ENCODE data around the gene OR6A2.

The OR6A2 gene

DNA sequence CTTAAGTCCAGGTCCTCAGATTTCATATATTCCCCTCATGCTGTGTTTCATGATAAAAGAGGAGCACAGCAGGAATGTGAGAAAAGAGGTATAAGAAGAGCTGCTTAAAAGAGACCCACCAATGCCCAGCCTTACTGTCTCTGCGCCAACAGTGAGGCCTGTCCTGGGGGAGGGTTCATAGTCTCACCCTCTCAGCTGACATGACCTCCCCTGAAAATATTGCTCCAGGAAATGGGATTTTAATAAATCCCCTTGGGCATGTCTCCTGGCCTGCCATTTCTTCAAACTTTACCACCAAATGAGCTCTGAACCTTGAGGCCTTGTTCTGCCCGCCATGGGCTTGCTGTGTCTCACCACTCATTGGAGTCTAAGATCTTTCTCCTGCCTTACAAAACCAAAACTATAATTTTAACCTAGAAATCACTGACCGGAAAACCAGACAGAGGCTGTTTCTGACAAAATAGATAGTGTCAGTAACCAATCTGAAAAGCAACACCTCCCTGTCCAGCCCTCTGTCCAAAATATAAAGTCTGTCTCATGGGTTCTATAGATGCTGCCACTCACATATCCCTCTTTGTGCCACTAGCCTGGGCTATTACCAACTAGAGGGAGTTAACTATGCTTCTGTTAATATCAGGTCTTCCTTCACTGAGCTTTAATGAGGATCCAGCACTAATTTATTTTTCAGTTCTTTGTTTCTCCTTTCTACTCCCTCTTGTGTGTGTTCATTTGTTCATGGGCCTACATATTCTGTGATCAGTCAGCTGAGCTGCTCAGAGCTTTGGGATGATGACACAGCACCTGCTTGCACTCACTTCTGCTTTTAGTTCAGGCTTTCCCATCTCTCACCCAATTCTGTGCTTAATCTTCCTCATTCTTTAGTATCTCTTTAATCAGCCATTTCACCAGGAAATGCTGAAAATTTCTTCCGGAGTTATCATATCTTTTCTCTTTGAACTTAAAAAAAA lies 27.3 kb downstream of the OR6A2 start, which contains the start of gene OR2AG2:
OR2AG2 (minus strand) TSS at position 51 of the 968 bp plus-strand sequence. CDS start 3,019 bp downstream, outside the sequence.
- Histone ChIP-seq H3K4me1 (no peaks in the 10 kb centered on the region), H3K9ac (no peak within 1 kb of the TSS), H3K9me3 (ENCODE audit: control insufficient read depth, low read length) (no peaks in the 10 kb centered on the region), H3K27me3 (ENCODE audit: control insufficient read depth, insufficient read depth, low read length) (no peaks in the 10 kb centered on the region), H3K36me3 (ENCODE audit: control insufficient read depth, insufficient read depth, low read length) (no peaks in the 10 kb centered on the region), H3K4me2 (ENCODE audit: low read length) (no peak within 1 kb of the TSS), H3K79me2 (no peaks in the 10 kb centered on the region), H3K27ac (no peak within 1 kb of the TSS), H2AFZ (no peak within 1 kb of the TSS), H3K4me3 (ENCODE audit: low read depth, low read length) (no peak within 1 kb of the TSS)
- TF ChIP-seq, protein P1, sequence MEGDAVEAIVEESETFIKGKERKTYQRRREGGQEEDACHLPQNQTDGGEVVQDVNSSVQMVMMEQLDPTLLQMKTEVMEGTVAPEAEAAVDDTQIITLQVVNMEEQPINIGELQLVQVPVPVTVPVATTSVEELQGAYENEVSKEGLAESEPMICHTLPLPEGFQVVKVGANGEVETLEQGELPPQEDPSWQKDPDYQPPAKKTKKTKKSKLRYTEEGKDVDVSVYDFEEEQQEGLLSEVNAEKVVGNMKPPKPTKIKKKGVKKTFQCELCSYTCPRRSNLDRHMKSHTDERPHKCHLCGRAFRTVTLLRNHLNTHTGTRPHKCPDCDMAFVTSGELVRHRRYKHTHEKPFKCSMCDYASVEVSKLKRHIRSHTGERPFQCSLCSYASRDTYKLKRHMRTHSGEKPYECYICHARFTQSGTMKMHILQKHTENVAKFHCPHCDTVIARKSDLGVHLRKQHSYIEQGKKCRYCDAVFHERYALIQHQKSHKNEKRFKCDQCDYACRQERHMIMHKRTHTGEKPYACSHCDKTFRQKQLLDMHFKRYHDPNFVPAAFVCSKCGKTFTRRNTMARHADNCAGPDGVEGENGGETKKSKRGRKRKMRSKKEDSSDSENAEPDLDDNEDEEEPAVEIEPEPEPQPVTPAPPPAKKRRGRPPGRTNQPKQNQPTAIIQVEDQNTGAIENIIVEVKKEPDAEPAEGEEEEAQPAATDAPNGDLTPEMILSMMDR (IDR thresholded peaks at IDR 0.05), result no peak

DNA sequence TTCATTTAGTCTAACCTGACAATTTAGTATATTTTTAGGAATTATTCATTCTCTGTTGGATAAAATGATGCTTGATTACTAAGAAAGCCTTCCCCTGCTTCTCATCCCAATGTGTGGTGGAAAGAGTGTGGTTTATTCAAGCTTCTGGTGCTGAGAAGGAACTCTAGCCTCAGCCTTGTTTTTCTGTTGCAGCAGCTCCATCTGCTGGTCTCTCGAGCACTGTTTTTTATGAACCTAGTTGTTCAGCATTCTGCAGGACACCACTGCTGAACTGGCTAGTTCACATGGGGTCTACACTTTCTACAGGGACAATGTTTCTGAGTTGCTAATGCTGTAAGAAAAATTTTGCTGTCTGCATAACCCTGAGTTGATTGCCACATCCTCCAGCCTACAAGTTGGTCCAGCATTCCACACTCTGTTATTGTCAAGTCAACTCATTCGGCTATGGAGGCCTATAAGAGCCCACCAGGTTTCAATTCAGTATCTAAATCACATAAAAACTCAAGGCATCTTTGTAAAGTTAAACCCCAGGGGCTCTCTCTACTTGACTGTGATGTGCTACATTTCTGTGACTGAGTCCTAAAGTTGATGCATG lies 42.0 kb downstream of the OR6A2 start:
- Histone ChIP-seq H3K4me2 (ENCODE audit: low read length) (no peak overlapping the region), H3K9me3 (ENCODE audit: control insufficient read depth, low read length) (no peaks in the 10 kb centered on the region), H3K9ac (no peak overlapping the region), H3K27ac (no peak overlapping the region), H3K27me3 (ENCODE audit: control insufficient read depth, insufficient read depth, low read length) (no peaks in the 10 kb centered on the region), H3K4me3 (ENCODE audit: low read depth, low read length) (no peak overlapping the region), H3K4me1 (no peaks in the 10 kb centered on the region), H3K36me3 (ENCODE audit: control insufficient read depth, insufficient read depth, low read length) (no peaks in the 10 kb centered on the region), H3K79me2 (no peaks in the 10 kb centered on the region), H2AFZ (no peak overlapping the region)
- TF ChIP-seq, protein P1 (IDR thresholded peaks at IDR 0.05), result peak; percentile 14

DNA sequence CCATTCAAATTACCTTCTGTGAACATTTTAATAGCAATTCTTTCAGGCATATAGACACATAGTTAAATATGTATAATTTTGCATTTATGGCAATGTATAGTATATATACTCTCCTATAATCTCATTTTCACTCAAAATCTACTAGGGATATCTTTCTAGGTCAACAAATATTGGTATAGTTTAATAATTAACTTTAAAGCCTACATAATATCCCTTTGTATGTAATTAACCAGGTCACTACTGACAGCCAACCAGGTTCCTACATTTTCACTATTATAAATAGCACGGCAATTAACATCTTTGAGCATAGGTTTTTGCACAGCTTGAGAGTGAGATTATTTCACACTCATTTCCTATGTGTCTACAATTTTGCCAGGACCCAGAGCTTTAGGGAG lies 43.5 kb downstream of the OR6A2 start:
- no peak overlapping the region for H3K27ac ChIP-seq
- TF ChIP-seq, protein P1 (IDR thresholded peaks at IDR 0.05), result no peak
- no peak overlapping the region for H3K4me2 ChIP-seq (ENCODE audit: low read length)
- H3K9ac ChIP-seq, result no peak overlapping the region
- no peak overlapping the region for H2AFZ ChIP-seq
- no peaks in the 10 kb centered on the region for H3K9me3 ChIP-seq (ENCODE audit: control insufficient read depth, low read length)
- H3K4me3 ChIP-seq (ENCODE audit: low read depth, low read length), result no peak overlapping the region
- H3K79me2 ChIP-seq, result no peaks in the 10 kb centered on the region
- H3K27me3 ChIP-seq (ENCODE audit: control insufficient read depth, insufficient read depth, low read length), result no peaks in the 10 kb centered on the region
- H3K36me3 ChIP-seq (ENCODE audit: control insufficient read depth, insufficient read depth, low read length), result no peaks in the 10 kb centered on the region
- H3K4me1 ChIP-seq, result no peaks in the 10 kb centered on the region

DNA sequence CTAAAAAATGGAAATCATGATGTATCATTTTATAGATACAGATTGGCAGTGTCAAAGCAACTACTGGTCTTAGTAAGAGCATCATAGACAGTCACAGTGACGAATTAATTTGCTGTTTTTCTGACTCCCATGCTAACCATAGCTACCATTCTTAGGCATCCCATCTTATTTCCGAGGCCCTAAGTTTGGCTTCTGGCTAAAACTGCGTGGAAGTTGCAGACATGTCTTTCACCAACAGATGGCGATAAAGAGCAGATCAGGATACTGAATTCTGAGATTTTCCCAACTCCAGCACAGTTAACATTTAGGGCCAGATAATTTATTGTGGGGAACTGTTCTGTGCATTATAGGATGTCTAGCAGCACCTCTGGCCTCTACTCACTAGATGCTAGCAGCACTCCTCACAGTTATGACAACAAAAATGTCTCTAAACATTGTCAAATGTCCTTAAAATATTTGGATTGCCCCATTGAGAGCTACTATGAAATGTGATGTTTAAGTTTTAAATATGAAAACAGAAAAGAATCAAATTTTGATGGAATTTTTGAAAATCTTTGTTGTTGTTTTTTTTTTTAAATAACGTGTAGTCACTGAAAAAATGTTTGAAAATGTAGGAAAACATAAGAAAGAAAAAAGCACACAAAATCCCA lies 44.1 kb downstream of the OR6A2 start:
- Histone ChIP-seq H3K4me3 (ENCODE audit: low read depth, low read length) (no peak overlapping the region), H3K27me3 (ENCODE audit: control insufficient read depth, insufficient read depth, low read length) (no peaks in the 10 kb centered on the region), H3K9ac (no peak overlapping the region), H3K4me1 (no peaks in the 10 kb centered on the region), H3K27ac (no peak overlapping the region), H3K9me3 (ENCODE audit: control insufficient read depth, low read length) (no peaks in the 10 kb centered on the region), H3K4me2 (ENCODE audit: low read length) (no peak overlapping the region), H3K36me3 (ENCODE audit: control insufficient read depth, insufficient read depth, low read length) (no peaks in the 10 kb centered on the region), H3K79me2 (no peaks in the 10 kb centered on the region), H2AFZ (no peak overlapping the region)
- TF ChIP-seq, protein P1 (IDR thresholded peaks at IDR 0.05), result peak; percentile 61

Data from parathyroid adenoma (tissue), 2 donors.